GM18502 (cell line): ENCODE data around the gene ACCSL.
A peak's percentile ranks its signal among the peaks of the same experiment; 100 is the strongest.

Experiments
- ATAC-seq: cut with Tn5 transposase; IDR thresholded peaks from one replicate; pipeline ENCODE4 v1.9.1; 2021; ENCODE audit warnings: mild to moderate bottlenecking; ENCODE audit not compliant: unreplicated experiment, poor library complexity

Gene ACCSL

DNA sequence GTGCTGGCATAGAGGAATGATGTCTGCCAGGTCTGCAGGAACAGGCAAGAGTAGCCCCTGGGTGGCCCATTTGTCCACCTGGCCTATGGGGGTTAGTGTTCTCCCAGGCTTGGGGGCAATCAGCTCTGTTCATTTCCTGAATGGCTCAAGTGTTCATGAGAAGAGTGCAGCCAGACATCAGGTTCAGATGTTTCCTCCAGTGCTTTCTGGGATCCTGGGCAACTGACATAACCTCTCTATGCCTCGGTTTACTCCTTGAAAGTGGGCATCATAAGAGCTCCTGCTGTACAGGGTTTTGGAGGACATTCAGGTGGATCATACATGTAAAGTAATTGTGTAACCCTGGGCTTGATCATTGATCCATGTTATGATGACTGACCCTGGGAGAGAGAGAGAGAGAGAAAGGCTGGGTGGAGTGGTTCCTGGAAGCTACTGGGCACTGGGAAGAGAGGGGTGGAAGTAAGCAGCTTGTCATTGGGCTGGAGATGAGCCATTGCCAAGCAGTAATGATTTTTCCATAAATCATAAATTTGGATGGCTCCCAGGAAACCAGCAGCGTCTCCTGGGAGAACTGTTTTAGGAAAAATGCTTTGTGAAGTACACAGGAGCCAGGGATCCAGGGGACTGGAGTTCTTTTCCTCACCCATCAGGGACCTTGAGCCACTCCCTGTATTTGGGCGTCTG, 30.2 kb upstream of the ACCSL start:
- ATAC-seq: no peak

DNA sequence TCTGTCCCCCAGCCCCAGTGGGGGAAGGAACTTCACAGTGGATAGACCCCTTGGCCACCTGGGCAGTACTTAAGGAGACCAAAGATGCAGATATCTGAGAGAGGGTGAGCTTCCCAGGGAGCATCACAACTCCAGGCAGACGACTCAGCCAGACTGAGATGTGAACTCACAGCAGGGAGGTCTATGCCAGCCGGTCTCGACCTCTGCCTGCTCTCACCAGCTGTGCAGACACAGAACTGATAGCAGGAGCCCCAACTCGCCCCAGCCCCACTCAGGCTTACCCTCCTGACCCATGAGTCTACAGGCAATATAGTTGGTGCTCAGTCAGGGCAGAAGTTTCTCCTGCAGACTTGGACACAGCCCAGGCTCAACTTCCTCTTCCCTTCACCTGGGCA, 29.7 kb upstream of the ACCSL start:
- ATAC-seq: no peak

DNA sequence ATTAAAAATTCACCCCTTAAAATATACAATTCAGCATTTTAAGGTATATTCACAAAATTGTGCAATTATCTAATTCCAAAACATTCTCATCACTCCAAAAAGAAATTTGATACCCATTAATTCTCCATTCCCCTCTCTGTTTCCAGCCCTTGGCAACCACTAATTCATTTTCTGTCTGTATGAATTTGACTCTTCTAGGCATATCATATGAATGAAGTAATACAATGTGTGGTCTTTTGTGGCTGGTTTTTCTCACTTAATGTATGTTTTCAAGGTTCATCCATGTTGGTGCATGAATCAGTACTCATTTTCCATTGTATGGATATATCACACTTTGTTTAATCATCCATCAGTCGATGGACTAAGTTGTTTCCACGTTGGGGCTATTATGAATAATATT, 29.0 kb upstream of the ACCSL start:
- no peak for ATAC-seq

DNA sequence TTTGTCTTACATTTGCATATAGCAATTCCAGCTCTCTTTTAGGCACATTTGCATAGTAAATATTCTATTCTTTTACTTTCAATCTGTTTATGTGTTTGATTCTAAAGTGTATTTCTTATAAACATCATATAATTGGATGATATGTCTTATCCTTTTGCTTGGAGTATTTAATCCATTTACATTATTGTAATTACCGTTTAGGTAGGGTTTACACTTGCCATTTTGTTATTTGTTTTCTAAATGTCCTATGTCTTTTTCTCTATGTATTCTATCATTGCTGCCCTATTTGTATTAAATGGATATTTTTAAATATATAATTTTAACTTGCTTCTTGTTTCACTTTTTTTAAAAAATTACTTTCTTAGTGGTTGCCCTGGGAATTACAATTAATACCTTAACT, 22.8 kb upstream of the ACCSL start:
- ATAC-seq: no peak

DNA sequence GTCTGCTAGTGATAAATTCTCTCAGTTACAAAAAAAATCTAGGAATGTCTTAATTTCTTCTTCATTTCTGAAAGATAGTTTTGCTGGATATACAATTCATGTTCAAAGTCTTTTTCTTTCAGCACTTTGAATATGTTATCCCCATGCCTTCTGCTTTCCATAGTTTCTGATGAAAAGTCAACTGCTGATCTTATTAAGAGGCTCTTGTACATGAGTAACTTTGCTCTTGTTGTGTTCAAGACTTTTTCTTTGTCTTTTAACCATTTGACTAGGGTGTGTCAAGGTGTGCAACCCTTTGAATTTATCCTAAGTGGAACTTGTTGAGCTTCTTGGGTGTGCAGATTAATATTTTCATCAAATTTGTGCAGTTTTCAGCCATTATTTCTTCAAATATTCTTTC, 22.1 kb upstream of the ACCSL start:
- no peak for ATAC-seq

DNA sequence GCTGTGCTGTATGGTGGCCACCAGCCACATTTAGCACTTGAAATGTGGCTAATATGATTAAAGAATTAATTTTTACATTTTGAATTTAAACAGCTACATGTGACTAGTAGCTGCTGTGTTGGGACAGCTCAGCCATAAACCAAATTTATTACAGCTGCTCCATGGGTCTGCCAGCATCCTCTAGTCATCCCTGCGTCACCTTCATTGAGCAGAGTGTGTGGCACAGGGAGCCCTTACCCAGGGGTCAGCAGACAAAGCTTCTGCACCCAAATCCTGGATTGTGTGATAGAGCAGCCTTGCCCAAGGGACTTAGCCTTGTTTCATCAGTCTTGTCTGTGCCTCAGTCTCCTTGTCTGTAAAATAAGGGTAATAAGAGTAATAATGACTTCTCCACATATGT, 19.4 kb upstream of the ACCSL start:
- no peak for ATAC-seq

DNA sequence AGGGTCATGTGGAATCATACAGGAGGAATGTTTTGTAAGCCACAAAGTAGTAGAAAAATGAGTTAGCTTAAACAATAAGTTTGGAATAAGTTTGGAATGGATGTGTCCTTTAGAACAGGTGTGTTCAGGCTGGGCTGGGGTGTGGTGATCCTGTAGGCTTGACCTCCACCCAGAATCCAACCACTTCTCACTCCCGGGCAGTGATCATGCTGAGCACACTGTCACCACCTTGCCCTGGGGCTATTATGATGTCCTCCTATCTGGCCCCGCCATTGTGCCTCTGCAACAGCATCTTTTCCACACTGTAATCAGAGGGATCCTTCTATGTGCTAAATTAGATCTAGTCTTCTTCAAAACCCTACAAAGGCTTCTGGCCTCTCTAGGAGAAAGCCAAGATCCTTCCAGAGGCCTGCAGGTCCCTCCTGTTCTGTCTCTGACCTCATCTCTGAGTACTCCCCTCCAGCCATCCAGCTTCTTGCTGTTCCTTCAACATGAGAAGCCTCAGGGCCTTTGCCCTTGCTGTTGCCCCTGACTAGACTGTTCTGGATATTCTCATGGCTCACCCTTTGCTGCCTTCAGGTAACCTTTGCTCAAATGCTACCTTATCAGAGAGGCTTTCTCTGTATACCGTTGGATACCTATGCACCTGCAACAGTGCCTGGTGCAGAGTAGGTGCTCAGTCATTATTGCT, 18.8 kb upstream of the ACCSL start:
- no peak for ATAC-seq

DNA sequence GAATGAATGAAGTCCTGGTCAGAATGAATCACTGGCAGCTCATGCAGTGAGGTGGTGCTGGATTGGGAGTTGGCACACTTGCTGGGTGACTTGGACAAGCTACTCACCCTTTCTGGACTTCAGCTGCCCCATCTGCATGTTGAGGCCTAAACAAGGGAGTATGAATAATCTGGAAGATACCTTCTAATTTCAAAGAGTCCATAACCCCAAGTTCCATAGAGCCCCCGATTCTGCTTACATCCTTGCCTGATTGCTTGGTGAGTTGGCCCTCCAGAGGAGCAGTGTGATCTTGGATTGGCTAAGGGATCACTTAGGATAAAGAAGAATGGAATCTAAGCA, 18.3 kb upstream of the ACCSL start:
- no peak for ATAC-seq

DNA sequence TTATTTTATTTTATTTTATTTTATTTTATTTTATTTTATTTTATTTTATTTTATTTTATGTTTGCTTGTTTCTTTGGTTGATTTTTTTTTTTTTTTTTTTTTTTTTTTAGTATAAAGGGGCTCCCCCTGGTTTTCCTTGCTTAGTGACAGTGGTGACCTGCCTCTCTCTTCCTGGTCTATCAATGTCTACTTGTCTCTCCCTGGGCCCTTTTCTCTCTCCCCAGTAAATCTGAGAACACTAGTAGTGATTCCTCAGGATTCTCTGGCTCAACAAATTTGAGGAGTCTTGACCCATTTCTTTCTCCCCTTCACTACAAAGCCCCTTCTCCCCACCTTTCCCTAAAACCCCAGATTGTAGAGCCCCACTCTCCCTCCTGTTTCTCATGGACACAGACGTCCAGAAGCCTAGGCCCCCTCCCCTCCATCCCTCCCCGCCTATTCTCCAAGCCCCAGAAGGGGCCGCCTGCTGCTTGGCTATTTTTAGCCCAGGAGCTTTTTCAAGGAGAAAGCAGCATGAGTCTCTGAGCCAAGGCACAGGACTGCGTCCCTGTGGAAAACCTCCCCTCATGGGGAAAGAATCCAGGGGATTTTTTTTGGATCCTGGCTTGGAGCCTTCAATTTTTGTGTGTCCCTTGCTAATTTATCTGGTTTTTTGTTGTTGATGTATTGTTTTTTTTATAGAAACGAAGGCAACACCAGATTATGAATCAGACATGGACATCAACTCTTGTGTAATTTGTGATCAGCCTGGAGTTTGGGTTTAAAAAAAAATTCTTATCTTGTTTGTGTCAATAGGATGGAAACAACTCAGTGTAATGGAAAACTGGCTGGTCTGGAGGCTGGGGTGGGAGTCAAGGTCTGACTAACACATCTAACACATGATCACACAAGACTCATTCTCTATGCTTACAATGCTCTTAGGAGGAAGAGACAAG, 17.5 kb upstream of the ACCSL start:
- ATAC-seq: no peak

DNA sequence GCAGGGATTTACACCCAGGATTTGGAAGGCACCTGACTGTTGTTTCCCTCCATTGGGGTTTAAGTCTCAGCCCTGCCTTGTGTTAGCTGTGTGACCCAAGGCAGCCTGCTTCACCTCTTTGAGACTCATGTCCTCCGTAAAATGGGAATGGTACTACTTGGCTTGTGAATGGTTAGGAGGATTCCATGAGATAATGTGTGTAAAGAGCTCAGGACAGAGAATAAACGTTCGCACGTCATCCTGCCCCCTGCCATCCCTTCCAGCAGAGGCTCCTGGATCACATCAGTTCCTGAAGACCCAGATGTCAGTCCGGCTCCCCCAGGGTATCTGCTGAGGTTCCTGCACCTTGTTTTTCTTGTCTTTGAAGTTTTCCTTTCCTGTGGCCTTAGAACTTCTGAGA, 16.8 kb upstream of the ACCSL start:
- no peak for ATAC-seq

DNA sequence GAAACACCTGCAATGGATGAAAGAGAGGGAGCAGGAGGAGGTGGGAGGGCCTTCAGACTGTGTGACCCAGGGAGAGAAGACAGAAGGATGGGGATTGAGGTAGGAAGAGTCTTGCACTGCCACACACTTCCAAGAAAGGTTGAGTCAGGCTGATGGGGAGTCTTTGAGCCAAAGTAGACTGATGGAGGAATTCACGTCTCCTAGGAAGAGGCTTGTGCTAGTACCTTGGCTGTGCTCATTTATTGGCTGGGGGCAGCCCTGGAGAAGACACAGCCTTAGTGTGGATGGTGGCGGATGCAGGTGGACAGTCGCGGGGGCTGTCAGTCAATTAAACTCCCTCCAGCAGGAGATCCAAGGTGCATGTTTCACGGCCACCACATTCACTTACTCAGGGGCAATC, 16.2 kb upstream of the ACCSL start:
- no peak for ATAC-seq

DNA sequence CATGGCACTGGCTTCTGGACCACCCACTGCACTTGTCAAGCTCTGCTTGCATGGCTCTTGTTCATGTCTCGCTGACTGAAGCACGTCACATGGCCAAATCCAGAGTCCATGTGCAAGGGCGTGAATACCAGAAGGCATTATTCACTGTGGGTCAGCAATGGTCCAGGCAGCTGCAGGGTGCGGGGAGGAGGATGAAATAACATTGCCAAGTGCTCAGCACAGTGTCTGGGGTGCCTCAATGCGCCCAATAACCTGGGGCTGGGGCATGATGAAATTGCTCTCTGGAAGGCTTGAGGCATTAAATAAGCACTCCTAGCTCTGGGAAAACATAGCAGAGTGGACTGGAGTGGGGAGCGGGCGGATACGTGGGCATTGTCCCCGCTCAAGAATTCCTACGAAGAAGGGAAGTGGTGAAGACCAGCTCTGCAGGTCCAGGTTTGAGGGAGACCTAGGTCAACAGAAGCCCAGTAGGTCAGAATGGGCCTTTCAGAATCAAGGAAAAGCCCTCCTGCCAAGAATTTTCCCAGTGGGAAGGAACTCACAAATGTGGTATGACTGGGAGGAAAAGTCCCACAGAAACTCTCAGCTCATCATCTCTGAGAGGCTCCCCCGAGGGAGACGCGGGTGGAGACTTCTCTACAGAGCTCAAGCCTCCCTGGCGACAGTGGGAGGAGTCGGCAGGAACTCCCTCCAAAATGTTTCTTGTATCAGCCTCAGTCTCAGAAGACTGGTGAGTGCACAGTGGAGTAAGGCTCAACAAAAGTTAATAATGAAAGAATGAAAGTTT, 15.3 kb upstream of the ACCSL start:
- ATAC-seq: no peak

DNA sequence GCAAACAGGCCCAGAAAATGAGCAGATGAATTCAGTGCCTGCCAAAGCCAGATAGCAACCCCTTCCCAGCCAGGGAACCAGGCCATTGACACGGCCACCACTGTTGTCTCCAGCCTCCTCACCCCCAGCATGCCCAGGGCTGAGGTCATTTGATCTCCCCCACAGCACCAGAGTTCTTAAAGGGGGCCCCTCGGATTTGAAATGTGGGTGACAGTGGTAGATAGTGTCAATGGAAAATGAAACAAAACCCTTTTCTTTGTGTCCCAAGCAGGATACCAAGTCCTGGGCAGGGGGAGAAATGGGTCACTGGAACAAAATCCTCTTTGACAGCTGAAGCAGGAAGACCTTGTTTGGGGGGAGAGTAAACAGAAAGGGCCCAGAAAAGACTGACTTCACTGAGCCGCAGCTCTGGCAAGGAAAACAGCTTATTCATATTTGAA, 14.3 kb upstream of the ACCSL start:
- no peak for ATAC-seq

DNA sequence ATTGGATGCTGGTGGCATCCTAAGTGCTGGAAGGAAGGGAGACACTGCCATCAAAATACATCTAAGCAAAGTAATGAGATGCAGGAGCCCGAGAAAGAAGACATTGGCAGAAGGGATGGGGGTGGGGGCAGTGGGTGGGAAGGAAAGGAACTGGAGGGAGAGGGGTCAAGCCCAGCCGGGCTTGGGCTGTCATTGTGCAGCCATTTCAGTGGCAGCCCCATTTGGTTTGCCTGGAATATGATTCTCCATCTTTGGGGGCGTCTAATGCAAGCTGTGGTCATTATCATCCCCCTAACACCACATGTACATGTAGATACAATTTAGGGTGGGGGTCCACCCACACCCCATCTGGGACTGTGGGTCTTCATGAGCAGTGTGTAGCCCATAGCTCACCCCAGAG, 13.9 kb upstream of the ACCSL start:
- no peak for ATAC-seq

DNA sequence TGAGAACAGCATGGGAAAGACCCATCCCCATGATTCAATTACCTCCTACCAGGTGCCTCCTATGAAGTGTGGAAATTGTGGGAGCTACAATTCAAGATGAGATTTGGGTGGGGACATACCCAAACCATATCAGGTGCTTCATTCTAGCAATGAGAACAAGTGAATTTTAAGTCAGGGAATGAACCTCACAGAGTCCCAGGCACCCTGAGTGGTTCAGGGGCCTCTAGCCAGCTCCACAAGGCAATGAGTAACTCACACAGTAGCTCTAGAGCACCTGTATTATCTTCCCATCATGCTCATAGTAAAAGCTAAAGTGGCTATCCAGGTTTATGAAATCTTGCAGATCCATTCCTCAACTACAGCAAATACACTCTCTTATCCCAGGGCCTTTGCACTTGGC, 13.1 kb upstream of the ACCSL start:
- ATAC-seq: no peak

DNA sequence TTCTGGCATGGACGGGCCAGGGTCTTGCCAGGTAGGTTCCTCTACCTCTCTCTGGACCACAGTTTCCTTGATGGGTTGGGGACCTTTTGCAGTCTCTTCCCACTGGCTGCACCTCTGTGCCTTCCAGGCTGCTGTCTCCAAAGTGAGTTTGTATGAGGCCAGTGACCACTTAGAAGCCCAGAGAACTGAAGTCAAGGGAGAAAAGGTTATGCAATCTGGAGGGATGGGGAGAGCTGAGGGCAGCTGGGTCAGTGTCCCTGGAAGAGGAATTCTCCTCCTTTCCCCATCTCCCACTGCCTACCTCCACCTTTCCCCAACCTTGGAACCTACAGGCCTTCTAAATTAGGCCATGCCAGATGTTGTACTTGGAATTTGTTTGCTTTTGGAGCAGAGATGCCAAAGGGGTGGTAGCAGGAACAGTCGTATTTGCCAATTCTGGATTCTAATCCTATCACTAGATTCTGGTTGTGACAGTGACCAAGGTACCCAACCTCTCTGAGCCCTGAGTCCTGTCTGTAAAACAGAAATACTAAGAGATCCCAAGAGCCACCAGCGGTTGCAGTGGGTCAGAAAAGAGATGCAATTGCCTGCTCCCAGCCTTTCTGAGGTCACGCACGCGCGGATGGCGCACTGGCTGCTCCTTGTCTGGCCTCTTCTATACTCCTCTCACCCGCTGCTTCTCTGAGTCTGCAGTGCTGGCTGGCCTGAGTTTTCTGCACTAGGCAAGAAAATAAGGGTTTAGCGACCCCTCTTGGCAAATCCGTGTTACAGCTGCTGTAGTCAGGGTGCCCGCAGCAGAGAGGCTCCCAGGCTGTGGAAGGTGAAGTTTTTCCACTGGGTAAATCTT, 10.7 kb upstream of the ACCSL start:
- peak; percentile 95 for ATAC-seq

DNA sequence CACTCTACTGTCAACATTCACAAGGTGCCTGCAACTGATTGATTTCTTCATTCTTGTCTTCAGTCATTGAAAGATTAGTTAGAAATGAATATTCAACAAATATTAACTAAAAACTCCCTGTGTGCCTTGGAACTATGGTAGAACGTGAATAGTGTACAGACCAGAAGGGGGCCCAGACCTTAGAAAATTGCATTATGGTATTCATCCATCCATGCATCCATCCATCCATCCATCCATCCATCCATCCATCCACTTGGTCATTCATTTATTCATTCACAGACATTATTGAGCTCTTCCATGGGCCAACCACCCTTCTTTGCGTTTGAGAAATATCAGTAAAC, 10.2 kb upstream of the ACCSL start:
- no peak for ATAC-seq

DNA sequence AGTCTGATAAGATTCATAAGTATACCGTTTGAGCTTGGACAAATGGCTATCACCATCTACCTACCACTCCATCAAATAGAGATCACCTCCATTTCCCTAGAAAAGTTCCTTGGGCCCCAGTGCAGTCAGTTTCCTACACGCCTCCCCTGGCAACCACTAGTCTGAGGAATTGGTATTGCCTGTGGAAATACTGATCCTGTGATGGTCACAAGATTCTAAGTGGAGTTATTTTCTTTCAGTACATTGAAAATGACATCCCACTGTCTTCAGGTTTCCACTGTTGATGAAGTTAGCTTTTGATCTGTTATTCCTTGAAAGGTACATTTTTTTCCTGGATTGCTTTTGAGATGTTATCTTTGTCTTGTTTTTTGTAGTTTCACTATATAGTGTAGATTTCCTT, 4.6 kb upstream of the ACCSL start:
- no peak for ATAC-seq

DNA sequence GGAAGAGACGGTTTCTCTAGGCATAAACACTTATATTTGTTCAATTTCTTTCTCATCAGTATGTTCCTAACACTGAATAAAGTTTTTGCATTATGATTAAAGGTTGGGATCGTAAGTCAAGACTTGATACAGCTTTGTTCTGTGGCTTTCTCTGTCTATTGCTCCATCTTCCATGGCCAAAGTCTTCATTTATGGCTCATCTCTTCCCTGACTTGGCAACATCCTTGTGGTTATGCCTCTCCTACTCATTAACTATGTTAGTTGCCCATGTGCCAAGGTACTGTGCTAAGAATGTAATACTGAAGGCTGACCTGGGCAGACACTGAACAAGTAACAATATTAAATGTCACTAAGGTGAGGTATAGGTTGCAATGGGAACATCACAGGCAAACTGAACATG, 1.6 kb upstream of the ACCSL start:
- no peak for ATAC-seq

DNA sequence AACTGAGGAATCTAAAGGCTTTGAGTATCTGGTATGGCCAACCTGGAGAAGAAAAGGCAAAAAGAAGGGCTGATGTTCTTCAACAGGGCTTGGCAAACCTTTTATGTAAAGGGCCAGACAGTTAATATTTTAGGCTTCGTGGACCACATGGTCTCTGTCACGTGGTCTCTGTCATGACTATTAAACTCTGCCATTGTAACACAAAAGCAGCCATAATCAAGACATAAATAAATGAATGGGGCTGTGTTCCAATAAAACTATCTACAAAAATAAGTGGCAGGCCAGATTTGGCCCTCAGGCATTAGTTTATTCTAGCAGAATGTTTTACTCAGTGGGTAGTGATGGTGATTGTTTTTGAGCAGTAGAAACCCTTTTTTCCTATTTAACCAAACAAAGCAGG, 483 bp upstream of the ACCSL start:
- ATAC-seq: no peak
